GM13976 (cell line): ENCODE measurements around the gene MGLL.

ENCODE experiments used
- DNase-seq: peaks from one replicate; pipeline ENCODE4 v3.0.0; 2012; ENCODE audit warnings: low spot score
- CTCF ChIP-seq: IDR thresholded peaks from 2 replicates; pipeline ENCODE4 v1.5.1; 2012; ENCODE audit warnings: borderline replicate concordance, mild to moderate bottlenecking; ENCODE audit not compliant: insufficient read depth; ENCODE audit errors: extremely low read depth, missing control alignments, control extremely low read depth
- in situ Hi-C: fragments of 300-500 bp; cut with MboI; formaldehyde crosslinking; loops from one replicate; pipeline ENCODE4 v1.12.0; 2022; ENCODE audit warnings: low sequenced_read_pairs, mixed read lengths, inconsistent platforms; ENCODE audit not compliant: unreplicated experiment

MGLL gene

GRCh38 chr3:127714866-127715265 lies 107.4 kb downstream of the MGLL start:
- DNase-seq: no peak
- TF ChIP-seq CTCF: no peak
- in situ Hi-C loops: no loop called here

GRCh38 chr3:127714125-127714571 lies 108.2 kb downstream of the MGLL start:
- TF ChIP-seq CTCF: no peak
- in situ Hi-C loops: no loop called here
- DNase-seq: no peak

GRCh38 chr3:127712881-127713771 lies 109.2 kb downstream of the MGLL start:
- no peak for TF ChIP-seq CTCF
- in situ Hi-C loops: no loop called here

GRCh38 chr3:127712461-127712860 lies 109.9 kb downstream of the MGLL start:
- DNase-seq: no peak
- in situ Hi-C loops: no loop called here
- no peak for TF ChIP-seq CTCF

More at GRCh38 chr3:127712881-127713771, 109.2 kb downstream of the MGLL start:
- no peak for DNase-seq

GRCh38 chr3:127711896-127712295 lies 110.4 kb downstream of the MGLL start:
- TF ChIP-seq CTCF: no peak
- DNase-seq: no peak
- in situ Hi-C loops: no loop called here

GRCh38 chr3:127711021-127711695 lies 111.2 kb downstream of the MGLL start:
- no peak for DNase-seq
- in situ Hi-C loops: no loop called here
- no peak for TF ChIP-seq CTCF
